Measurements from ENCODE around the gene ARHGAP44. TPM values are rescaled to one million over a fixed set of nuclear protein-coding genes. Genes with fewer than 3 reads are reported as not detected.

Gene ARHGAP44
- total and polyA plus RNA-seq, 2 experiments from 2014 or later: 4.6 to 5.4 TPM

DNA sequence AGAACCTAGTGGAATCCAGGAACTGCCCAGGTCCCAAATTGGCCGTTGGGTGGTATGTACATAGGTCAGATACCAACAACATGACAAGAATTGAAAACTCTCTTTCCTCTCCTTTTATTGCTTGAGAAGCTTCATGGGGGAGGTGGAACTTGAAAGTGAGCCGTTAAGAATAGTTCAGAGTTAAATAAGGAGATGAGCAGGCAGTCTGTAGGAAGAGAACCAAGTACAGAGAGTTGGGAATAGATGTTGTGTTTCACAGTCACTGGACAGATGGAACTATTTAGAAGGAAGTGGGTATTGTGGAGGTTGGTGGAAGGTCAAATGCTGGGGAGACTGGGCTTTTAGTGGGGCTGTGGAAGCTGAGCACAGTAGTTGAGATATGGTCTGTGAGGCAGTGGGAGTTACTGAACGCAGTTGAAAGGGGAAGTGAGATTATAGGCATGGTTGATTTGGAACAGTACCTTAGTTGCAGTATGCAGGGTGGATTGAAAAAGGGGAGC, 26.4 kb downstream of the ARHGAP44 start:
- H3K9me2 ChIP-seq (replicated peaks; ENCODE audit: insufficient read depth): no peaks in the 10 kb centered on the region
- TF ChIP-seq EZH2phosphoT487 (IDR thresholded peaks at IDR 0.05; ENCODE audit: low read depth, severe bottlenecking, unreplicated experiment) (no peak), EZH2 (IDR thresholded peaks at IDR 0.05; ENCODE audit: borderline replicate concordance) (no peak)
- TF ChIP-seq, protein P1, sequence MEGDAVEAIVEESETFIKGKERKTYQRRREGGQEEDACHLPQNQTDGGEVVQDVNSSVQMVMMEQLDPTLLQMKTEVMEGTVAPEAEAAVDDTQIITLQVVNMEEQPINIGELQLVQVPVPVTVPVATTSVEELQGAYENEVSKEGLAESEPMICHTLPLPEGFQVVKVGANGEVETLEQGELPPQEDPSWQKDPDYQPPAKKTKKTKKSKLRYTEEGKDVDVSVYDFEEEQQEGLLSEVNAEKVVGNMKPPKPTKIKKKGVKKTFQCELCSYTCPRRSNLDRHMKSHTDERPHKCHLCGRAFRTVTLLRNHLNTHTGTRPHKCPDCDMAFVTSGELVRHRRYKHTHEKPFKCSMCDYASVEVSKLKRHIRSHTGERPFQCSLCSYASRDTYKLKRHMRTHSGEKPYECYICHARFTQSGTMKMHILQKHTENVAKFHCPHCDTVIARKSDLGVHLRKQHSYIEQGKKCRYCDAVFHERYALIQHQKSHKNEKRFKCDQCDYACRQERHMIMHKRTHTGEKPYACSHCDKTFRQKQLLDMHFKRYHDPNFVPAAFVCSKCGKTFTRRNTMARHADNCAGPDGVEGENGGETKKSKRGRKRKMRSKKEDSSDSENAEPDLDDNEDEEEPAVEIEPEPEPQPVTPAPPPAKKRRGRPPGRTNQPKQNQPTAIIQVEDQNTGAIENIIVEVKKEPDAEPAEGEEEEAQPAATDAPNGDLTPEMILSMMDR (IDR thresholded peaks at IDR 0.05; ENCODE audit: poor library complexity): no peak
- WGBS (ENCODE audit: low lambda C conversion rate, missing lambda C conversion rate): 69% methylated on average over 3 of the region's 3 CpGs
- H2AFZ ChIP-seq: no peak overlapping the region
- H4K20me1 ChIP-seq (ENCODE audit: insufficient read depth, poor library complexity, severe bottlenecking): no peaks in the 10 kb centered on the region
- H3K4me3 ChIP-seq: no peak overlapping the region
- H3K4me2 ChIP-seq: no peak overlapping the region
- no peaks in the 10 kb centered on the region for H3K79me2 ChIP-seq
- no peaks in the 10 kb centered on the region for H3K27me3 ChIP-seq
- no peaks in the 10 kb centered on the region for H3K36me3 ChIP-seq (replicated peaks; ENCODE audit: insufficient read depth, low read depth)
- H3K4me1 ChIP-seq (ENCODE audit: insufficient read depth): no peaks in the 10 kb centered on the region
- peaks cover 4% of the 10 kb centered on the region for H3K9me3 ChIP-seq (ENCODE audit: low read depth)
- H3K27ac ChIP-seq: no peak overlapping the region
- DNase-seq (ENCODE audit: low spot score): no peak

DNA sequence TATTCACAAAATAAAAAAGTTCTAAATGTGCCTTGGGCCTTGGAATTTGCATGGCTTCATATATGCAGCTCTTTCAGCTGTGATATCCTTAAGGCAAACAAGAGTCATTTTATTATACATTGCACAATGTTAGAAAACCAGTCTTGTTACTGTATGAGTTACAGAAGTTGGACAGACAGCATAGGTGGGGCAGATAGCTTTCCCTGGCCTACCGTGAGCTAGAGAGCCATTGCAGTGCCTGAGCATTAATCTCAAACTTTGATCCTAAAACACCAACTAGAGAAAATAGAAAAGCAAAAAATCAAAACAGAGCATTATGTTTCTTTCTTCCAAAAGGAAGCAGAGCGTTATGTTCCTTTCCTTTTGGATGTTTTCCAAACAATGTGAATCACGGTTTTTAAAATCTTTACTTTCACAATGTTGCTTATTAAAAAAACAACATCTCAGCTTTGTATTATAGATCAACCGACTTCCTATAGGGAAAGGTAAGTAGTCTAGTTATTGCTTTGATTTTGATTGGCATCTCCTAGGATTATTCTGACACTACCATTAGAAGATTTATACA, 32.2 kb downstream of the ARHGAP44 start:
- no peaks in the 10 kb centered on the region for H4K20me1 ChIP-seq (ENCODE audit: insufficient read depth, poor library complexity, severe bottlenecking)
- H3K4me2 ChIP-seq: no peak overlapping the region
- no peaks in the 10 kb centered on the region for H3K36me3 ChIP-seq (replicated peaks; ENCODE audit: insufficient read depth, low read depth)
- H3K27ac ChIP-seq: peak overlapping the region; percentile 5
- H3K9me2 ChIP-seq (replicated peaks; ENCODE audit: insufficient read depth): no peaks in the 10 kb centered on the region
- H3K4me1 ChIP-seq (ENCODE audit: insufficient read depth): peaks cover 7% of the 10 kb centered on the region
- DNase-seq (ENCODE audit: low spot score): peak; percentile 24
- H3K9me3 ChIP-seq (ENCODE audit: low read depth): peaks cover 4% of the 10 kb centered on the region
- no peak overlapping the region for H3K4me3 ChIP-seq
- WGBS (ENCODE audit: low lambda C conversion rate, missing lambda C conversion rate): 76% methylated on average over 4 of the region's 4 CpGs
- no peak overlapping the region for H2AFZ ChIP-seq
- no peak for TF ChIP-seq EZH2phosphoT487 (IDR thresholded peaks at IDR 0.05; ENCODE audit: low read depth, severe bottlenecking, unreplicated experiment)
- no peak for TF ChIP-seq EZH2 (IDR thresholded peaks at IDR 0.05; ENCODE audit: borderline replicate concordance)
- TF ChIP-seq, protein P1 (IDR thresholded peaks at IDR 0.05; ENCODE audit: poor library complexity): no peak
- no peaks in the 10 kb centered on the region for H3K27me3 ChIP-seq
- no peaks in the 10 kb centered on the region for H3K79me2 ChIP-seq

GRCh38 chr17:12826431-12826830, 37.1 kb downstream of the ARHGAP44 start:
- Histone ChIP-seq H3K79me2 (no peaks in the 10 kb centered on the region), H3K4me1 (ENCODE audit: insufficient read depth) (peaks cover 6% of the 10 kb centered on the region), H3K27ac (no peak overlapping the region), H3K9me2 (replicated peaks; ENCODE audit: insufficient read depth) (no peaks in the 10 kb centered on the region), H3K4me2 (no peak overlapping the region), H3K27me3 (no peaks in the 10 kb centered on the region), H4K20me1 (ENCODE audit: insufficient read depth, poor library complexity, severe bottlenecking) (no peaks in the 10 kb centered on the region), H3K36me3 (replicated peaks; ENCODE audit: insufficient read depth, low read depth) (no peaks in the 10 kb centered on the region), H3K4me3 (no peak overlapping the region), H2AFZ (no peak overlapping the region), H3K9me3 (ENCODE audit: low read depth) (no peaks in the 10 kb centered on the region)
- DNase-seq (ENCODE audit: low spot score): no peak
- no peak for TF ChIP-seq EZH2 (IDR thresholded peaks at IDR 0.05; ENCODE audit: borderline replicate concordance)
- TF ChIP-seq EZH2phosphoT487 (IDR thresholded peaks at IDR 0.05; ENCODE audit: low read depth, severe bottlenecking, unreplicated experiment): no peak
- TF ChIP-seq, protein P1 (IDR thresholded peaks at IDR 0.05; ENCODE audit: poor library complexity): no peak
- WGBS (ENCODE audit: low lambda C conversion rate, missing lambda C conversion rate): 74% methylated on average over 1 of the region's 1 CpG
